Testis (tissue), 2 donors: ENCODE measurements around the gene LRRC2.

Experiments
- CTCF ChIP-seq, 3 experiments: fragments of 450-650 bp in 2 of 3; fragments of 200-600 bp in 1 of 3; sonication (generic) in 1 of 3; IDR thresholded peaks; one replicate each; pipeline ENCODE4 v1.5.1; 2016 to 2019; ENCODE audit warnings: antibody characterized with exemption in 3 of 3, mild to moderate bottlenecking in 2 of 3, moderate library complexity in 1 of 3
- POLR2A ChIP-seq: fragments of 450-650 bp; IDR thresholded peaks from one replicate; pipeline ENCODE4 v1.6.1; 2017; ENCODE audit warnings: antibody characterized with exemption, mild to moderate bottlenecking, moderate library complexity

GRCh38 chr3:46586738-46587246 lies 20.7 kb upstream of the LRRC2 start:
- TF ChIP-seq POLR2A (no peak), CTCF (IDR thresholded peaks at IDR 0.05) (no peak)
